ENCODE measurements around the gene TARBP2.

TARBP2 gene

DNA sequence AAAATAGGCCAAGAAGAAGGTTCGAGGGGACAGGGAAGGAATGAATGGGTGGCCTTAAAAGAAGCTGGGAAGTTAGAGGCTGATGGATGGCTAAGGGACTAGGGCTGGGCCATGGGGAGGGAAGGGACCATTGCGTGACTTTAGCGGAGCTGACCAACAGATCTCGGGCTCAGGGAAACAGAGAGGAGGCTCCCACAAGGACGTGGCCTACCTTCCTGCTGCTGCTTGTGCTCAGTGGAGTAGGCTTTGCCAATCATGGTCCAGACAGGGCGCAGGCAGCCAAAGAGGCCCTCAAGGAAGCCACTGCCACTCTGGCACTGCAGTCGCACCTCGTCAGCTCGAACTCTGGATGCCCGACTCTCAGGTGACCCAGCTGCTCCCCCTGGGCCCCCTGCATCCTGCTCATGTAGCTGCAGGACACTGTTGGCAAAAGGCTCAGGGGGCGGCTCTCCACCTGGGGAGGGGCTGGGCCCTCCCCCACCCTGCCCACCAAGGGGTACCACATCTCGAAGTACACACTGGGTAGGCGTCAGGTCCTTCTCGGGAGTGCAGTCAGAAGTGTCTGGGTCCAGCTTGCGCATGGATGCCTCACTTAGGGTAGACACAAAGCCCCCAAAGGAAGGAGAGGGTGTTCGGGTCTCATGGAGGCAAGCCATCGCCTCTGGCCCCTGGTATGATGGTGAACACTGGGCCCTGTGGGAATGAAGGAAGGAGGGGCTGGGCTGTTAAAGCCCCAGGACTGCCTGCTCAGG lies 14.2 kb upstream of the TARBP2 start:
- TF ChIP-seq CTCF (IDR thresholded peaks at IDR 0.05; ENCODE audit: control insufficient read depth, extremely low read depth, insufficient read depth): no peak
- H3K4me3 ChIP-seq (ENCODE audit: low read depth, low read length): no peak overlapping the region
- no peak for DNase-seq (ENCODE audit: low read depth)

- no peak for TF ChIP-seq CTCF (IDR thresholded peaks at IDR 0.05; ENCODE audit: control insufficient read depth, extremely low read depth, insufficient read depth)
- no peak for DNase-seq (ENCODE audit: low read depth)
- no peak overlapping the region for H3K4me3 ChIP-seq (ENCODE audit: low read depth, low read length)
Observed at GRCh38 chr12:53489242-53489864, 11.7 kb upstream of the TARBP2 start.

DNA sequence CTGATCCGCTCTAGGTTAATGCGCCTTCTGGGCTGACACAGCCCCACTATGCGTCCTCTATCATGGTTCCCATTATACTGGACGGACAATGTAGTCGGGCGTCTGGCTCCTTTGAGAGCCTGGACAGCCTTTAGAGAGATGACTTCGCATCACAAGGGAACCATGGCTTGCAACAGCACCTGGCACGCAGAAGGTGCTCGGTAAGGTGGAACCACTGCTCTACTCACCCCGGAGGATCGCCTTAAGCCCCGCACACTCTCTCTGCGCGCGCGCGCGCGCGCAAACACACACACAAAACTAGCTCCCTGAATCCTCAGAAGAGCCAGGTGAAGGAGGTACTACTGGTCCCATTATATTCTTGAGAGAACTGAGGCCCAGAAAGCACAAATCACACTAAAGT lies 8.9 kb upstream of the TARBP2 start:
- peak overlapping the region; percentile 65 for H3K4me3 ChIP-seq (ENCODE audit: low read depth, low read length)
- no peak for TF ChIP-seq CTCF (IDR thresholded peaks at IDR 0.05; ENCODE audit: control insufficient read depth, extremely low read depth, insufficient read depth)
- no peak for DNase-seq (ENCODE audit: low read depth)

GRCh38 chr12:53492830-53493609 lies 8.1 kb upstream of the TARBP2 start:
- DNase-seq (ENCODE audit: low read depth): peak; percentile 56
- H3K4me3 ChIP-seq (ENCODE audit: low read depth, low read length): peak overlapping the region; percentile 65
- no peak for TF ChIP-seq CTCF (IDR thresholded peaks at IDR 0.05; ENCODE audit: control insufficient read depth, extremely low read depth, insufficient read depth)

- TF ChIP-seq CTCF (IDR thresholded peaks at IDR 0.05; ENCODE audit: control insufficient read depth, extremely low read depth, insufficient read depth): no peak
- no peak for DNase-seq (ENCODE audit: low read depth)
- peak overlapping the region; percentile 65 for H3K4me3 ChIP-seq (ENCODE audit: low read depth, low read length)
Observed at GRCh38 chr12:53493610-53494391, 7.3 kb upstream of the TARBP2 start.

GRCh38 chr12:53495903-53496751 lies 5.0 kb upstream of the TARBP2 start:
- peak overlapping the region; percentile 19 for H3K4me3 ChIP-seq (ENCODE audit: low read depth, low read length)
- TF ChIP-seq CTCF (IDR thresholded peaks at IDR 0.05; ENCODE audit: control insufficient read depth, extremely low read depth, insufficient read depth): no peak
- peak; percentile 46 for DNase-seq (ENCODE audit: low read depth)
